ENCODE results near the gene NENF.
"Not testable (repeated sequence)": the region's sequence is repeated elsewhere in the genome, so short reads cannot be mapped to it uniquely, and the experiment has no call there.

Gene NENF

GRCh38 chr1:212477014-212477679 is 44.4 kb downstream of the NENF start:
- H3K27me3 ChIP-seq (ENCODE audit: control insufficient read depth, insufficient read depth, low read length) = no peaks in the 10 kb centered on the region
- H3K4me1 ChIP-seq (ENCODE audit: control insufficient read depth, insufficient read depth, low read length) = no peaks in the 10 kb centered on the region
- no peaks in the 10 kb centered on the region for H3K9me3 ChIP-seq (ENCODE audit: control insufficient read depth, insufficient read depth, low read length)
- H3K4me3 ChIP-seq (ENCODE audit: low read depth, low read length) = no peak overlapping the region
- no peak overlapping the region for H3K9ac ChIP-seq (ENCODE audit: low read depth, low read length)
- no peaks in the 10 kb centered on the region for H3K36me3 ChIP-seq (ENCODE audit: control insufficient read depth, insufficient read depth, low read length)

GRCh38 chr1:212477680-212478466 is 45.2 kb downstream of the NENF start:
- Histone ChIP-seq H3K4me3 (ENCODE audit: low read depth, low read length) (no peak overlapping the region), H3K4me1 (ENCODE audit: control insufficient read depth, insufficient read depth, low read length) (no peaks in the 10 kb centered on the region), H3K36me3 (ENCODE audit: control insufficient read depth, insufficient read depth, low read length) (no peaks in the 10 kb centered on the region), H3K9me3 (ENCODE audit: control insufficient read depth, insufficient read depth, low read length) (no peaks in the 10 kb centered on the region), H3K27me3 (ENCODE audit: control insufficient read depth, insufficient read depth, low read length) (no peaks in the 10 kb centered on the region), H3K9ac (ENCODE audit: low read depth, low read length) (no peak overlapping the region)

GRCh38 chr1:212478467-212479025 is 45.8 kb downstream of the NENF start:
- no peaks in the 10 kb centered on the region for H3K9me3 ChIP-seq (ENCODE audit: control insufficient read depth, insufficient read depth, low read length)
- no peak overlapping the region for H3K9ac ChIP-seq (ENCODE audit: low read depth, low read length)
- H3K27me3 ChIP-seq (ENCODE audit: control insufficient read depth, insufficient read depth, low read length) = no peaks in the 10 kb centered on the region
- no peaks in the 10 kb centered on the region for H3K4me1 ChIP-seq (ENCODE audit: control insufficient read depth, insufficient read depth, low read length)
- no peaks in the 10 kb centered on the region for H3K36me3 ChIP-seq (ENCODE audit: control insufficient read depth, insufficient read depth, low read length)
- H3K4me3 ChIP-seq (ENCODE audit: low read depth, low read length) = no peak overlapping the region

GRCh38 chr1:212479188-212479587 is 46.5 kb downstream of the NENF start:
- Histone ChIP-seq H3K9ac (ENCODE audit: low read depth, low read length) (no peak overlapping the region), H3K4me3 (ENCODE audit: low read depth, low read length) (no peak overlapping the region), H3K4me1 (ENCODE audit: control insufficient read depth, insufficient read depth, low read length) (no peaks in the 10 kb centered on the region), H3K36me3 (ENCODE audit: control insufficient read depth, insufficient read depth, low read length) (no peaks in the 10 kb centered on the region), H3K9me3 (ENCODE audit: control insufficient read depth, insufficient read depth, low read length) (no peaks in the 10 kb centered on the region), H3K27me3 (ENCODE audit: control insufficient read depth, insufficient read depth, low read length) (no peaks in the 10 kb centered on the region)

GRCh38 chr1:212480711-212481437 is 48.2 kb downstream of the NENF start:
- not testable (repeated sequence) for H3K9ac ChIP-seq (ENCODE audit: low read depth, low read length); H3K4me3 ChIP-seq (ENCODE audit: low read depth, low read length); H3K27me3 ChIP-seq (ENCODE audit: control insufficient read depth, insufficient read depth, low read length); H3K9me3 ChIP-seq (ENCODE audit: control insufficient read depth, insufficient read depth, low read length); H3K4me1 ChIP-seq (ENCODE audit: control insufficient read depth, insufficient read depth, low read length); H3K36me3 ChIP-seq (ENCODE audit: control insufficient read depth, insufficient read depth, low read length)

- Histone ChIP-seq H3K9ac (ENCODE audit: low read depth, low read length) (no peak overlapping the region), H3K4me3 (ENCODE audit: low read depth, low read length) (no peak overlapping the region), H3K36me3 (ENCODE audit: control insufficient read depth, insufficient read depth, low read length) (no peaks in the 10 kb centered on the region), H3K9me3 (ENCODE audit: control insufficient read depth, insufficient read depth, low read length) (no peaks in the 10 kb centered on the region), H3K27me3 (ENCODE audit: control insufficient read depth, insufficient read depth, low read length) (no peaks in the 10 kb centered on the region), H3K4me1 (ENCODE audit: control insufficient read depth, insufficient read depth, low read length) (no peaks in the 10 kb centered on the region)
These were observed 48.7 kb downstream of the NENF start for GRCh38 chr1:212481438-212481767.

- Histone ChIP-seq H3K9me3 (ENCODE audit: control insufficient read depth, insufficient read depth, low read length) (no peaks in the 10 kb centered on the region), H3K4me1 (ENCODE audit: control insufficient read depth, insufficient read depth, low read length) (no peaks in the 10 kb centered on the region), H3K4me3 (ENCODE audit: low read depth, low read length) (no peak overlapping the region), H3K36me3 (ENCODE audit: control insufficient read depth, insufficient read depth, low read length) (no peaks in the 10 kb centered on the region), H3K27me3 (ENCODE audit: control insufficient read depth, insufficient read depth, low read length) (no peaks in the 10 kb centered on the region), H3K9ac (ENCODE audit: low read depth, low read length) (no peak overlapping the region)
These were observed 49.4 kb downstream of the NENF start for GRCh38 chr1:212482006-212482636.

- Histone ChIP-seq H3K9ac (ENCODE audit: low read depth, low read length) (no peak overlapping the region), H3K4me1 (ENCODE audit: control insufficient read depth, insufficient read depth, low read length) (no peaks in the 10 kb centered on the region), H3K4me3 (ENCODE audit: low read depth, low read length) (no peak overlapping the region), H3K9me3 (ENCODE audit: control insufficient read depth, insufficient read depth, low read length) (no peaks in the 10 kb centered on the region), H3K36me3 (ENCODE audit: control insufficient read depth, insufficient read depth, low read length) (no peaks in the 10 kb centered on the region), H3K27me3 (ENCODE audit: control insufficient read depth, insufficient read depth, low read length) (no peaks in the 10 kb centered on the region)
These were observed 50.1 kb downstream of the NENF start for GRCh38 chr1:212482637-212483441.

- Histone ChIP-seq H3K9ac (ENCODE audit: low read depth, low read length) (no peak overlapping the region), H3K4me3 (ENCODE audit: low read depth, low read length) (no peak overlapping the region), H3K4me1 (ENCODE audit: control insufficient read depth, insufficient read depth, low read length) (no peaks in the 10 kb centered on the region), H3K9me3 (ENCODE audit: control insufficient read depth, insufficient read depth, low read length) (no peaks in the 10 kb centered on the region), H3K27me3 (ENCODE audit: control insufficient read depth, insufficient read depth, low read length) (no peaks in the 10 kb centered on the region), H3K36me3 (ENCODE audit: control insufficient read depth, insufficient read depth, low read length) (no peaks in the 10 kb centered on the region)
These were observed 52.2 kb downstream of the NENF start for GRCh38 chr1:212484701-212485570.

- Histone ChIP-seq H3K27me3 (ENCODE audit: control insufficient read depth, insufficient read depth, low read length) (no peaks in the 10 kb centered on the region), H3K9ac (ENCODE audit: low read depth, low read length) (no peak overlapping the region), H3K9me3 (ENCODE audit: control insufficient read depth, insufficient read depth, low read length) (no peaks in the 10 kb centered on the region), H3K4me1 (ENCODE audit: control insufficient read depth, insufficient read depth, low read length) (no peaks in the 10 kb centered on the region), H3K36me3 (ENCODE audit: control insufficient read depth, insufficient read depth, low read length) (no peaks in the 10 kb centered on the region), H3K4me3 (ENCODE audit: low read depth, low read length) (no peak overlapping the region)
These were observed 52.8 kb downstream of the NENF start for GRCh38 chr1:212485571-212485912.
